AG04449 (cell line): Measurements from ENCODE around the gene IRF3.
"Not testable (repeated sequence)": the region's sequence is repeated elsewhere in the genome, so short reads cannot be mapped to it uniquely, and the experiment has no call there.

Experiments
- CTCF ChIA-PET: fragments of 350-600 bp; formaldehyde crosslinking; extraction: SDS; loops from one replicate; lab custom pipeline; 2021; ENCODE audit warnings: antibody characterized with exemption; lab: Yijun Ruan, JAX
- POLR2A ChIA-PET: fragments of 400-600, 350-600 bp; formaldehyde crosslinking; extraction: SDS; loops from one replicate; lab custom pipeline; 2020; ENCODE audit warnings: antibody characterized with exemption, inconsistent platforms; lab: Yijun Ruan, JAX
- DNase-seq: peaks from one replicate; pipeline ENCODE4 v3.0.0-alpha.2; 2010; ENCODE audit warnings: low read depth, low spot score
- H3K4me3 ChIP-seq: 2 replicates; pipeline ENCODE4 v1.5.1; 2011; ENCODE audit warnings: low read depth, mild to moderate bottlenecking, control low read depth, low read length
- CTCF ChIP-seq: IDR thresholded peaks from one replicate; pipeline ENCODE4 v1.5.1; 2011; ENCODE audit warnings: mild to moderate bottlenecking, moderate library complexity, low read length, control low read depth, inconsistent platforms; ENCODE audit not compliant: insufficient read depth; ENCODE audit errors: missing control alignments

The IRF3 gene

GRCh38 chr19:49631014-49631588 lies 34.6 kb downstream of the IRF3 start:
- DNase-seq: no peak
- TF ChIP-seq CTCF: no peak
- no peak overlapping the region for H3K4me3 ChIP-seq
- CTCF ChIA-PET: interaction anchor here (0.7 to 1.5 kb wide), 2 partner anchors 22 to 50 kb away, joined by 3 read pairs; no protein-coding TSS in a partner anchor
- POLR2A ChIA-PET: interaction anchor here (0.7 to 1.2 kb wide), 3 partner anchors 10 to 1008 kb away, joined by 3 to 7 read pairs (median 3); partner anchors contain the start of gene NOSIP

GRCh38 chr19:49629659-49630058 lies 36.0 kb downstream of the IRF3 start:
- ChIA-PET POLR2A (no interaction called here), CTCF (interaction anchor here (0.7 to 1.5 kb wide), 2 partner anchors 9 to 51 kb away, joined by 3 read pairs; no protein-coding TSS in a partner anchor)
- no peak for DNase-seq
- no peak overlapping the region for H3K4me3 ChIP-seq
- no peak for TF ChIP-seq CTCF

- CTCF ChIA-PET: no interaction called here
- POLR2A ChIA-PET: no interaction called here
- DNase-seq: no peak
Measured at GRCh38 chr19:49626226-49626625, 39.4 kb downstream of the IRF3 start.

GRCh38 chr19:49624967-49625910 lies 40.4 kb downstream of the IRF3 start:
- no peak overlapping the region for H3K4me3 ChIP-seq
- ChIA-PET POLR2A (interaction anchor here (0.9 kb wide), 1 partner anchor 15 kb away, joined by 3 read pairs; no protein-coding TSS in a partner anchor), CTCF (no interaction called here)
- no peak for TF ChIP-seq CTCF
- DNase-seq: no peak

More at GRCh38 chr19:49626226-49626625, 39.4 kb downstream of the IRF3 start:
- H3K4me3 ChIP-seq: no peak overlapping the region
- TF ChIP-seq CTCF: no peak

- H3K4me3 ChIP-seq, DNase-seq: not testable (repeated sequence)
- ChIA-PET POLR2A (interaction anchor here (1.5 kb wide), 1 partner anchor 16 kb away, joined by 3 read pairs; no protein-coding TSS in a partner anchor), CTCF (interaction anchor here (0.6 to 1.8 kb wide), 3 partner anchors 13 to 71 kb away, joined by 3 to 8 read pairs (median 4); no protein-coding TSS in a partner anchor)
Measured at GRCh38 chr19:49617860-49618259, 47.8 kb downstream of the IRF3 start.

GRCh38 chr19:49616945-49617344 lies 48.7 kb downstream of the IRF3 start:
- POLR2A ChIA-PET: interaction anchor here (1.3 kb wide), 1 partner anchor 23 kb away, joined by 5 read pairs; the partner anchor contains the start of gene RRAS

More at GRCh38 chr19:49616945-49617344, 48.7 kb downstream of the IRF3 start:
- no peak for TF ChIP-seq CTCF
- no peak overlapping the region for H3K4me3 ChIP-seq
- no peak for DNase-seq
- CTCF ChIA-PET: interaction anchor here (0.9 kb wide), 1 partner anchor 47 kb away, joined by 3 read pairs; no protein-coding TSS in a partner anchor
